Adrenal gland (tissue), 5 donors: Measurements from ENCODE around the gene RGS12.

Experiments used
- POLR2A ChIP-seq, 2 donors: fragments of 450-650 bp; IDR thresholded peaks; one replicate each; pipeline ENCODE4 v1.6.1; 2017; ENCODE audit warnings: antibody characterized with exemption in 2 of 2, mild to moderate bottlenecking in 2 of 2, moderate library complexity in 1 of 2
- TF ChIP-seq, protein P1 (sequence below), 6 experiments: fragments of 450-650 bp in 4 of 6; fragments of 200-600 bp in 2 of 6; sonication (generic) in 1 of 6; IDR thresholded peaks; 1 replicate in 5 of 6; 2 replicates in 1 of 6; pipeline versions ENCODE4 v1.5.1 to v1.8.0; 2016 to 2021; ENCODE audit warnings: antibody characterized with exemption in 6 of 6, mild to moderate bottlenecking in 2 of 6, moderate library complexity in 1 of 6
- donor health status: DM: no; HTN: no; CAD: no.

DNA sequence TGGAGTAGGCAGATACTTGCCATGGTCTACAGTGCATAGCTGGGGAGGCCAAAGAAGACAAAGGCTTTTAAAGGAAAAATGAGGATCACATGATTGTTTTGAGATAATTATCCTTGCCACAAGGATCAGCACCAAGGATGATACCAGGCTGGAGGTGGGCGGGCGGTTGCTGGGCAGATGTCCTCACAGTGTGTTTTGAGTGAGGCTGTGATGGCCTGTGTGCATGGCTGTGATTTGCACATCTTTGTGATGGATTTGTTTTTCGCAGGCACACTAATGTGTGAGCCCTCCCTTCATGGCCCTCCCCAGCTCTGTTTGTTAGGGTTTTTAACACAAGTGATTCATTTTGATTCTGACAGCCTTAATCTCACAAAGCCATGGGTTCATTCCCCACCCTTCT lies 46.8 kb downstream of the RGS12 start:
- TF ChIP-seq, protein P1, sequence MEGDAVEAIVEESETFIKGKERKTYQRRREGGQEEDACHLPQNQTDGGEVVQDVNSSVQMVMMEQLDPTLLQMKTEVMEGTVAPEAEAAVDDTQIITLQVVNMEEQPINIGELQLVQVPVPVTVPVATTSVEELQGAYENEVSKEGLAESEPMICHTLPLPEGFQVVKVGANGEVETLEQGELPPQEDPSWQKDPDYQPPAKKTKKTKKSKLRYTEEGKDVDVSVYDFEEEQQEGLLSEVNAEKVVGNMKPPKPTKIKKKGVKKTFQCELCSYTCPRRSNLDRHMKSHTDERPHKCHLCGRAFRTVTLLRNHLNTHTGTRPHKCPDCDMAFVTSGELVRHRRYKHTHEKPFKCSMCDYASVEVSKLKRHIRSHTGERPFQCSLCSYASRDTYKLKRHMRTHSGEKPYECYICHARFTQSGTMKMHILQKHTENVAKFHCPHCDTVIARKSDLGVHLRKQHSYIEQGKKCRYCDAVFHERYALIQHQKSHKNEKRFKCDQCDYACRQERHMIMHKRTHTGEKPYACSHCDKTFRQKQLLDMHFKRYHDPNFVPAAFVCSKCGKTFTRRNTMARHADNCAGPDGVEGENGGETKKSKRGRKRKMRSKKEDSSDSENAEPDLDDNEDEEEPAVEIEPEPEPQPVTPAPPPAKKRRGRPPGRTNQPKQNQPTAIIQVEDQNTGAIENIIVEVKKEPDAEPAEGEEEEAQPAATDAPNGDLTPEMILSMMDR (IDR thresholded peaks at IDR 0.05) = no peak
- TF ChIP-seq POLR2A (IDR thresholded peaks at IDR 0.05) = no peak
